ENCODE data around the gene CHST9. TPM values are rescaled to one million over a fixed set of nuclear protein-coding genes. Genes with fewer than 3 reads are reported as not detected.

The CHST9 gene
- total and polyA plus RNA-seq, 4 donors: 0.42 to 6.4 (median 1.4) TPM

DNA sequence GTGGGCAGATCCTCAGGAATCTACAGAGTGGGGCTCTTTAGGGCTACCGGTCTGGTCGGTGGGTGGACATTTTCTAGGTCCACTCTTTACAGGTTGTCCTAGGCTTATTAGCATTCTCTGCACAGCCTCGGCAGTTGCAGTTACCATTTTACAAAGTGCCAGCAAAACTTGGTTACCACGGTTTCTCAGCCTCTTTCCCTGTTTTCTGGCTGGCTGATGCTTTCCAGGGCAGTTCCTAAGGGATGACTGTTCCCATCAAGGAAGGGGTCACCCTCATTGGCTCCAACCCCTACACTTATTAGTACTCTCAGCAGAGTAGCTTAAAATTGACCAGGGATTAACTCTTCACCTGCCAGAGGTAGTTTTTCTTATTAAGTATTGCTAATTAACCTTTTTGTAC is 317.6 kb downstream of the CHST9 start (continued):
- no peak for TF ChIP-seq JUND (IDR thresholded peaks at IDR 0.05)
- TF ChIP-seq RAD21 (IDR thresholded peaks at IDR 0.05): no peak
- TF ChIP-seq FOXA1 (IDR thresholded peaks at IDR 0.05): no peak
- TF ChIP-seq SP1 (IDR thresholded peaks at IDR 0.05): no peak
- TF ChIP-seq RXRA (IDR thresholded peaks at IDR 0.05): no peak
- no peak for TF ChIP-seq TAF1 (conservative IDR thresholded peaks at IDR 0.05)
- TF ChIP-seq NR2F2 (IDR thresholded peaks at IDR 0.05): no peak
- TF ChIP-seq CTCF (IDR thresholded peaks at IDR 0.05; ENCODE audit: low read depth, low read length, missing input control): no peak

DNA sequence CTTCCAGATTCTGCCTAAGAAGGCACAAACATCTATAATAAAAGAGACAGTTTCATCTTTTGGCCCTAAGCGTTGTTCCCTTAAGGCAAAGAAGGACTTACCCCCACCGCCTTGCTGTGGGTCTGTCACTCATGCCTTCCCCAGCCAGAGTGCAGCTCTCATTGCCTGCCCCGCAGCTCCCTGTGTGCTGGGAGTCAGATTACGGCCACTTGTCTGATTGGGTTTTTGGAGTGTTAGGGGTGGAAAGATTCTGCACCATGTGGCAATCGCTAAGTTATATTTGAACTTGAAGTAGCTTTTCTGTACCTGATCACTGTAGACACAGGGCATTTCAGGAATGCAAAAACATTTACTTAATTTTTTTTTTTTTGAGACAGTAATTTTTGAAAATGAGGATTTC is 319.6 kb downstream of the CHST9 start, which contains the start of gene AQP4:
AQP4 (minus strand) TSS at position 151 of the 400 bp plus-strand sequence; CDS start at position 133, 18 bp downstream.
- Histone ChIP-seq H3K9me3 (ENCODE audit: control insufficient read depth in 4 of 4, low read length in 3 of 4) (no peaks in the 10 kb centered on the region), H3K36me3 (ENCODE audit: control insufficient read depth in 4 of 4, insufficient read depth in 3 of 4, low read depth in 1 of 4, low read length in 3 of 4) (no peaks in the 10 kb centered on the region), H3K4me3 (ENCODE audit: low read depth in 1 of 3, low read length in 3 of 3) (no peak within 1 kb of the TSS), H3K4me1 (ENCODE audit: control insufficient read depth in 4 of 4, insufficient read depth in 4 of 4, low read length in 3 of 4) (peaks cover 0 to 8% (median 5%) of the 10 kb centered on the region in 4 donors), H3K9ac (ENCODE audit: low read depth in 1 of 2, low read length in 2 of 2) (no peak within 1 kb of the TSS), H3K27ac (ENCODE audit: low read depth in 1 of 2, low read length in 2 of 2) (no peak within 1 kb of the TSS), H3K27me3 (ENCODE audit: control insufficient read depth in 4 of 4, insufficient read depth in 4 of 4, low read length in 3 of 4) (no peaks in the 10 kb centered on the region)
- TF ChIP-seq YY1 (IDR thresholded peaks at IDR 0.05) (no peak), FOXA1 (IDR thresholded peaks at IDR 0.05) (no peak), NR2F2 (IDR thresholded peaks at IDR 0.05) (no peak), CTCF (IDR thresholded peaks at IDR 0.05; ENCODE audit: low read depth, low read length, missing input control) (no peak), TAF1 (conservative IDR thresholded peaks at IDR 0.05) (no peak), GABPA (IDR thresholded peaks at IDR 0.05 in 1 of 2, conservative IDR thresholded peaks at IDR 0.05 in 1 of 2) (no peak), RAD21 (IDR thresholded peaks at IDR 0.05) (no peak), HNF4A (conservative IDR thresholded peaks at IDR 0.05) (no peak), FOXA2 (IDR thresholded peaks at IDR 0.05) (no peak), SP1 (IDR thresholded peaks at IDR 0.05) (no peak)
- TF ChIP-seq, protein P1, sequence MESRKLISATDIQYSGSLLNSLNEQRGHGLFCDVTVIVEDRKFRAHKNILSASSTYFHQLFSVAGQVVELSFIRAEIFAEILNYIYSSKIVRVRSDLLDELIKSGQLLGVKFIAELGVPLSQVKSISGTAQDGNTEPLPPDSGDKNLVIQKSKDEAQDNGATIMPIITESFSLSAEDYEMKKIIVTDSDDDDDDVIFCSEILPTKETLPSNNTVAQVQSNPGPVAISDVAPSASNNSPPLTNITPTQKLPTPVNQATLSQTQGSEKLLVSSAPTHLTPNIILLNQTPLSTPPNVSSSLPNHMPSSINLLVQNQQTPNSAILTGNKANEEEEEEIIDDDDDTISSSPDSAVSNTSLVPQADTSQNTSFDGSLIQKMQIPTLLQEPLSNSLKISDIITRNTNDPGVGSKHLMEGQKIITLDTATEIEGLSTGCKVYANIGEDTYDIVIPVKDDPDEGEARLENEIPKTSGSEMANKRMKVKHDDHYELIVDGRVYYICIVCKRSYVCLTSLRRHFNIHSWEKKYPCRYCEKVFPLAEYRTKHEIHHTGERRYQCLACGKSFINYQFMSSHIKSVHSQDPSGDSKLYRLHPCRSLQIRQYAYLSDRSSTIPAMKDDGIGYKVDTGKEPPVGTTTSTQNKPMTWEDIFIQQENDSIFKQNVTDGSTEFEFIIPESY (IDR thresholded peaks at IDR 0.05): no peak
- TF ChIP-seq, protein P2, sequence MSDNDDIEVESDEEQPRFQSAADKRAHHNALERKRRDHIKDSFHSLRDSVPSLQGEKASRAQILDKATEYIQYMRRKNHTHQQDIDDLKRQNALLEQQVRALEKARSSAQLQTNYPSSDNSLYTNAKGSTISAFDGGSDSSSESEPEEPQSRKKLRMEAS (IDR thresholded peaks at IDR 0.05): no peak
- TF ChIP-seq, protein P3, sequence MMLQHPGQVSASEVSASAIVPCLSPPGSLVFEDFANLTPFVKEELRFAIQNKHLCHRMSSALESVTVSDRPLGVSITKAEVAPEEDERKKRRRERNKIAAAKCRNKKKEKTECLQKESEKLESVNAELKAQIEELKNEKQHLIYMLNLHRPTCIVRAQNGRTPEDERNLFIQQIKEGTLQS (IDR thresholded peaks at IDR 0.05): no peak
- TF ChIP-seq, protein P4, sequence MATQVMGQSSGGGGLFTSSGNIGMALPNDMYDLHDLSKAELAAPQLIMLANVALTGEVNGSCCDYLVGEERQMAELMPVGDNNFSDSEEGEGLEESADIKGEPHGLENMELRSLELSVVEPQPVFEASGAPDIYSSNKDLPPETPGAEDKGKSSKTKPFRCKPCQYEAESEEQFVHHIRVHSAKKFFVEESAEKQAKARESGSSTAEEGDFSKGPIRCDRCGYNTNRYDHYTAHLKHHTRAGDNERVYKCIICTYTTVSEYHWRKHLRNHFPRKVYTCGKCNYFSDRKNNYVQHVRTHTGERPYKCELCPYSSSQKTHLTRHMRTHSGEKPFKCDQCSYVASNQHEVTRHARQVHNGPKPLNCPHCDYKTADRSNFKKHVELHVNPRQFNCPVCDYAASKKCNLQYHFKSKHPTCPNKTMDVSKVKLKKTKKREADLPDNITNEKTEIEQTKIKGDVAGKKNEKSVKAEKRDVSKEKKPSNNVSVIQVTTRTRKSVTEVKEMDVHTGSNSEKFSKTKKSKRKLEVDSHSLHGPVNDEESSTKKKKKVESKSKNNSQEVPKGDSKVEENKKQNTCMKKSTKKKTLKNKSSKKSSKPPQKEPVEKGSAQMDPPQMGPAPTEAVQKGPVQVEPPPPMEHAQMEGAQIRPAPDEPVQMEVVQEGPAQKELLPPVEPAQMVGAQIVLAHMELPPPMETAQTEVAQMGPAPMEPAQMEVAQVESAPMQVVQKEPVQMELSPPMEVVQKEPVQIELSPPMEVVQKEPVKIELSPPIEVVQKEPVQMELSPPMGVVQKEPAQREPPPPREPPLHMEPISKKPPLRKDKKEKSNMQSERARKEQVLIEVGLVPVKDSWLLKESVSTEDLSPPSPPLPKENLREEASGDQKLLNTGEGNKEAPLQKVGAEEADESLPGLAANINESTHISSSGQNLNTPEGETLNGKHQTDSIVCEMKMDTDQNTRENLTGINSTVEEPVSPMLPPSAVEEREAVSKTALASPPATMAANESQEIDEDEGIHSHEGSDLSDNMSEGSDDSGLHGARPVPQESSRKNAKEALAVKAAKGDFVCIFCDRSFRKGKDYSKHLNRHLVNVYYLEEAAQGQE (IDR thresholded peaks at IDR 0.05): no peak
- WGBS: 64% methylated on average over 5 of the region's 5 CpGs
- DNase-seq (ENCODE audit: low spot score): no peak

Measured in liver (tissue), 9 donors.